Inferior parietal cortex (tissue), 1 donor: ENCODE results near the gene DHX35.
A peak's percentile ranks its signal among the peaks of the same experiment; 100 is the strongest.

Source experiments
- DNase-seq: peaks from one replicate; pipeline ENCODE4 v3.0.0-alpha.2; 2016; ENCODE audit errors: extremely low spot score

Gene DHX35

DNA sequence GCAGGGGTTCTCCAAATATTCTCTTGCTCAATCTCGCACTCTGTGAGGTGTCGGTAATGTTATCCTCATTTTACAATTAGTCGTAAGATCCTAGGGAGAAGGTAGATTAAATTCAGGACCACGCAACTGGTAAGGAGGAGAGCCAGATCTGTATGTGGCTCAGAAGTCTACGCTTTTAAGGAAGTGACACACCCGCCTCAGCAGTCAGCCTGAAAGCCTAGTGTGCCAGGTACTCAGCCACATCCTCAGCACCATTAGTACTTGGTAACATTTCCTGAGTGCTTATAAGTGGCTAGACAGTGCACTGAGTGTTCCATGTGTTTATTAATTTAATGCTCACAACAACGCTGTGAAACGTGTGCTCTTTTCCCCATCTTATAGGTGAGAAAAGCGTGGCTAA, 63.7 kb downstream of the DHX35 start:
- DNase-seq, result no peak

DNA sequence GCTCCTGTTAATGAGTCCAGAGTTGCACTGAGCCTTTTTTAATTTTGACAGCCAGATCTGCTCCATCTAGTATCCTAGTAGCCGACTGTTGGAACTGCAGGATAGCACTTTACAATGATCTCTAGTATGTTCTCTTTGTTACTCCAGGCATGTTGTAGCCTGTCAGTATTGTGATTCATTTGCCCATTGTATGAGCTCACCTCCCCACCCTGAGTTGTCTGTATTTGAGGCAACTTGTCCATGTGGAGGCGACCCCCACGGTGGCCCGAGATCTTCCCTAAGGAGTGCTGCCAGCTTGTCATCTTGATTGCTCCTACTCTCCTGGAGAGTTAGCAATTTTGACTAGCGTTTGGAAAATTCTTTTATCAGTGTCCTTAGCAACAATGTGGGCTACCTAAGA, 67.2 kb downstream of the DHX35 start:
- no peak for DNase-seq

DNA sequence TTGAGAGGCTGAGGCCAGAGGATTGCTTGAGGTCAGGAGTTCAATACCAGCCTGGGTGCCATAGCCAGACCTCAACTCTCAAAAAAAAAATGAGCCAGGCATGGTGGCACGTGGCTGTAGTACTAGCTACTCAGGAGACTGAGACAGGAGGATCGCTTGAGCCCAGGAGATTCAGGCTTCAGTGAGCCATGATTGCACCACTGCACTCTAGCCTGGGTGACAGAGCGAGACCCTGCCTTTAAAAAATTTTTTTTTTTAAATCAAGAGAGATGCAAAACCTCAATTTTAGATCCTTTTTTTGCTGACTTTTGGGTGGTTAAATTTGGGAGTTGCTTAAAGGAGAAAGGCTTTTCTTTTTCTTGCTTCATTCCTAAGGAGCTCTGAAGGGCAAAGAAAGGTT, 70.9 kb downstream of the DHX35 start:
- DNase-seq, result no peak

DNA sequence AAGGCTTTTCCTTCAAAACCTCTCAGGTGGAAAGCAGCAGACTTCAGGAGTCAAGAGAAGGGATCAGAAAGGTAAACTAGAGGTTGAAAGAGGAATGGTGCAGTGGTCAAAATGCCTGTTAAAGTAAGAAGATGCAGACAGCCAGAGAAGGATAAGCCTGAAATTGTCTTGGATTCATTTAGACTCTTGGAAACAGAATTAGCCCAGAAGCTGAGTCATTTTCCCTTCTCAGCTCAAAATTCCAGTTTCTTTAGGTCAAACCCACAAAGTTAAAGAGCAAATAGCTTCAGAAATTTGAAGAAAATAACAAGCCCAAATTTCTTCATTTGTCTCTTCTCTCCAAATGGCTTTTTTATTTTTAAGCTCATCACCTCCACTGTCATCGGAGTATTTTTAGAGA, 73.9 kb downstream of the DHX35 start:
- DNase-seq, result peak; percentile 25

DNA sequence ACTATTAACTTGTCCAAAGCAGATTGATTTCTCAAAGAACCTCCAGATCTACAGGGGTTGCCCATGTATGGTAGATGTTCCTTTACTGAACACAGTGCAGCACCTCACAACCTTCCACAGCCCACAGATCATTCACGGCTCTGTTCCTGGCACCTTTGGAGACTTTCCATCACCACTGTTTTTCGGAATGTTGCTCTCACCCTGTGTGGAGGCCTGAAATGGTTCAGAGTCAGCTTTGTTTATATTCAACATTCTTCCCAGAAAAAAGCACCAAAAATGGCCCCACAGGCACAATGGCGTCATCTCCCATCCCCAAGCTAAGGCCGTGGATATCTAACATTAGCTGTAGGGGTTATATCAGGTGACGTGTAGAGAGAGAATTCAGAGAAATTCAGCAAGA, 74.7 kb downstream of the DHX35 start:
- DNase-seq, result no peak

DNA sequence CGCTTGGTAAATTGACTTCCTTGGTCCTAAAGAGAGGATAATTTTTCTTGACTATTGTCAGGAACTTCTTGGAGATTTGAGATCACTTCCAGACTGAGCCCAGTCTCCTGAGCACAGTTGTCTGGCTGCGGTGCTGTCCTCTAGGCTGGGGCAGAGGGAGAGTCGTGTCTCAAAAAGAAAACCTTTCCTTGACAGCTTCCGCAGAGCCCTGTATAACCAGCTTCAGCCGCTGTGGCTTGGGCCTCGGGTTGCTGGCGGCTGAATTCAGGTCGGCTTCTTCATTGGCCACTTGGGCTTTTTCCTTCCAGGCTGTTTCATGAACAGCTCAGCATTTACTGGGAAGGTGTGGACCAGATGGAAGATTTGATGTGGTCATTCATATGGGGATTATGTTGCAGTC, 75.9 kb downstream of the DHX35 start:
- no peak for DNase-seq

DNA sequence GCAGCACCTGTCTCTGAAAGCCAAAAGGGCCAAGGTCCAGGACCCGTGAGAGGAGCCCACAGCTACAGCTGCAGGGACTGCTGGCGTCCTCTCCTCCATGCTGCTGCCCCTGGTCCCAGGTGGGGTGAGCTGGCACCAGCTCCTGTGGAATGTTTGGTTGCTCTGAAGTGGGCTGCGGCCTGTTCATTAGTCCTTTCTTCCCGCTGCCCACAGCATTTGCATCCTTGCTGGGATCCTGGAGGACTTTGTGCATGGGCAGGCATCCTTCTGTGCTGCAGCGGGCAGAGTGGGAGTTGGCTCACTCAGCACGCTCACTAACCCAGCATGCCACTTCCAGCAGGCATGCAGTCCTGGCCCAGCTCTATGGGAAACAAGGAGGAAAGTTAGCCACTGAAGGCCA, 76.4 kb downstream of the DHX35 start:
- DNase-seq, result no peak

DNA sequence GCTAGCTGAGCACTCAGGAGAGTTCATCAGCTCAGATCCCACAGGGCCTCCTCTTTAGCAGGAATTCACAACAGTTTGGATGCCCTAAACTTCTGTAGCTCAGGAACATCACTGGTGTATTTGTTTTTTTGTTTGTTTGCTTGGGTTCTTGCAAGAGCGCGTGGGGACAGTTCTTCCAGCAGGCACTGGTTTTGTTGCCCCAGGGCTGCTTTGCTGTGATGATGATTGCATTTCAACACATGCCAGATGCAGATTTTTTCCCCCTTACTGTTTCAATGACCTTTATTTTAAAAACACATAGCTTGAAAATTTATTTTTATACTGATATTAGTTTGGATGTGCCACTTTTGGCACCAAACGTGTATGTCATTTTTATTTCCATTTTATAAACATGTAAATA, 77.1 kb downstream of the DHX35 start:
- DNase-seq, result no peak

DNA sequence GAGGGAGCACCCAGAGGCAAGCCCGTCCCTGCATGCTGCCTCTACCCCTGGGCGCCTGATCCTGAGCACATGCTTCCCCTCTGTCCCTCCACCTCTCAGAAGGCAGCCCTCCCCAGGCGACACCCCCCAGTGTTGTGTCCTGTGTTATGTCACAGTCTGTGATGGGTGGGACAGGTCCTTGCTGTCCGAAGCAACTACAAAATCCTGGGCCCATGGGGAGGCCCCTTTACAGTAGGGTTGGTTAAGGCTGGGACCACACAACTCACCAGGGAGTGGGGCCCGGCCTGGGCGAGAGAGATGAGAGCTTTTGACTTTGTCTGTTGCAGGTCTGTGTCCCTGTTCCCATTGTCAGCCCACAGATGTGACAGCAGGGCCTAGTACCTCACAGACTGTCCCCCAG, 78.0 kb downstream of the DHX35 start:
- no peak for DNase-seq

DNA sequence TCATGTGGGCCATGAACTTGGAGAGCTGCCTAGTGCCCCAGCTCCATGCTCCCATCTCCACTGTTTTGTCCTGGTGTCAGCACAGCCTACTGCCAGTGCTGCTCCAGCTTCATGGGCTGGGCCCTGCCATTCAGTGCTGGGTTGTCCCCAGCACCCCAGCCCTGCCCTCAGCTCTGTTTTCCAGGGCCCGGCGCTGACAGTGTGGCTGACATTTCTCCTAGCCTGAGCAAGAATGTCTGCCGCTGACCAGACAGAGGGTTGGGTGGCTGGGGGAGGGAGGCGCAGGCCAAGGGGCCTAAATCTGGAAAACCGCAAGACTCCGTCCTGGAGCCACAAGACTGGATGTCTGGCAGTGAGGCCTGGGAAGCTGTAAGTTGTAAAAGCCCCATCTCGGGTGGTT, 78.9 kb downstream of the DHX35 start:
- no peak for DNase-seq

DNA sequence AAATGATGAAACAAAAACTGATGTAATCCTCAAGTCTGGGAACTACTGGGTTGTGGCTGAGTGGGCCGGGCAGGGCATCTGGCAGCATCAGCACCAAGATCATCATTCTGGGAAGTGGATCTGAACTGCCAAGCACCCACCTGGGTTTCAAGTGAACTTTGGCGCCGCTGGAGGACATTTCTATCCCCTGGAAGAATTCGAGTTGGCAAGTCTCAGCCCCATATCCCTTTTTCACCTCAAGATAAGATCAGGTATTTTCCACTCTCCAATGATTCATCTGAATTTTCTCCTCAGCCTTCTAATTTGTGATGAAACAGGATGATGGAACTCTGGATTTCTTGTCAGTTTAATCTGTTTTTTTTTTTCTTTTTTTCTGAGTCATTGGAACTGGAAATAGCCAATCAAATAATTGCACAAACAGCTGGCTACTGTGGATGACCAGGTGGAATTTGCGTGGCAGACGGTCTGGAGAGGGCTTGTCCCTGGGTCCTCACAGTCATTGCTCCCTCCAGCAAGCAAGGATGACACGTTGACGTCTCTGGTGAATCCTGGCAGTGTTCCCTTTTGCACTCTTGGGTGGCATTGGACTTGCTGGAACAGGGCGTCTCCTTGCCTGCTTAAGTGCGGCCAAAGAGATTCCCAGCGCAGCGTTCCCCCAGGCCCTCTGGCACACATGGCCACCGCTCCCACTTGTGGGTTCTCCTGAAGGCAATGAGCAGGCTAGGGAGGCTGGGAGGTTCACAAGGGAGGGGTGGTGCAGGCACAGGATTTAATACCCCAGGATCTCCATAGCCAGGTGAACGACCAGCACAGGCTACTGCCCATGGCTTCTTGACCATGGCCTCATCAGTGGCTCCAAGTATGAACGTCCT, 80.4 kb downstream of the DHX35 start:
- DNase-seq, result no peak

DNA sequence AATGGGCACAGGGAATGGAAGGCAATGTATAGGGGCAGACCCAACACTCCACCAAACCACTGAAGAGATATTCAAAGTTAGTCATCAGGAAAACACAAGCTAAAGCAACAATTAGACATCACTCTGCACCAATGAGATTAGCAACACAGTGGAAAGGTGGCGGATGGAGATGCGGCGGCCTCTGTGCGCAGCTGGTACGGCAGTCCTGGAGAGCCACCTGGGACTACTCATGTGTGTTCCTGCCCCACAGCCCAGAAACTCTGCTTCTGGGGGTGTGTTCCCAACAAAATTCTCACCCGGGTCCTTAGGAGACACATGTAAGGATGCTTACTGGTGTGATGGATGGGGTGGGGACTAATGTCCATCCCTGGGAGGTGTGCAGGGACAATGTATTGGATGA, 82.4 kb downstream of the DHX35 start:
- no peak for DNase-seq

DNA sequence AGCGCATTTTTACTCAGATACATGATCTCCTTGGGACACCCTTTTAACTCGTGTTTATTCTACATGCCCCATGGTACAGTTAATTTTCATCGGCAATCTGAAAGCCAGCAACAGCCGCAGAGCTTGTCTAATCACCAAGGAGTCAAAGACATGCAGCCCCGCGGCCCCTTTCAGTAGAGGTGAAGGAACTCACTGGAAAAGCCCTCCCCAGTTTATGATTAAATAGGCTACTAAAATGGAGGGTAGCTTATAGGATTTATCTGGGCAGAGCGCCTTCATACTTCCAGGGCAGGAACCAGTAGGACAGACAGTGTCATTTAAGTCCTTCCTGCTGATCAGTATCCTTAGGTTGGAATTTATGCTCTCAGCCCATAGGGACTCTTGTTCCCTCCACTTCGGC, 83.5 kb downstream of the DHX35 start:
- DNase-seq, result no peak

DNA sequence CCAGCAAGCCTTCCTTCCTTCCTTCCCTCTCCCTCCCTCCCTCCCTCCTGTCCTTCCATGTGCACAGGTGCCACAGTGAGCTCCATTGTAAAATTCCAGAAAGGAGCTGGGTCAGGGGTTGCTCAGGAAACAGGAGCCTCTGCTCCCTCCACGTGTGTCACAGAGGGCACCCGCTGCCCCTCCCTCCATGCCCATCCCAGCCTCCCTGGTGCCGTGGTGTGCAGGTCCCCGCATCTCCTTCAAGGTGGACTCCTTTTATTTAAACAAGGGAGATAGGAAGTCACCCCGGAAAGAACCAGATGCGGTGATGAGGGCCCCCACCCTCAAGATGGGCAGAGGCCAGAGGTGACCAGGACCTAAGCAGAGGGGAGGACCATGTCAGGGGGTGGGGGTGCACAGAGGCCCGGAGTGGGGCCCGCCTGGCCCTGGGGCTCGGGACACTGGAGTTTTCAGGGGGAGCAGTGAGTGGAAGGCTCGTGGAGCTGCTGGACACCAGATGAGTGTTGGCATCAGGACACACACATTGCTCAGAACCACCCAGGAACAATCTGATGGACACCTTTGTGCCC, 85.4 kb downstream of the DHX35 start:
- no peak for DNase-seq

DNA sequence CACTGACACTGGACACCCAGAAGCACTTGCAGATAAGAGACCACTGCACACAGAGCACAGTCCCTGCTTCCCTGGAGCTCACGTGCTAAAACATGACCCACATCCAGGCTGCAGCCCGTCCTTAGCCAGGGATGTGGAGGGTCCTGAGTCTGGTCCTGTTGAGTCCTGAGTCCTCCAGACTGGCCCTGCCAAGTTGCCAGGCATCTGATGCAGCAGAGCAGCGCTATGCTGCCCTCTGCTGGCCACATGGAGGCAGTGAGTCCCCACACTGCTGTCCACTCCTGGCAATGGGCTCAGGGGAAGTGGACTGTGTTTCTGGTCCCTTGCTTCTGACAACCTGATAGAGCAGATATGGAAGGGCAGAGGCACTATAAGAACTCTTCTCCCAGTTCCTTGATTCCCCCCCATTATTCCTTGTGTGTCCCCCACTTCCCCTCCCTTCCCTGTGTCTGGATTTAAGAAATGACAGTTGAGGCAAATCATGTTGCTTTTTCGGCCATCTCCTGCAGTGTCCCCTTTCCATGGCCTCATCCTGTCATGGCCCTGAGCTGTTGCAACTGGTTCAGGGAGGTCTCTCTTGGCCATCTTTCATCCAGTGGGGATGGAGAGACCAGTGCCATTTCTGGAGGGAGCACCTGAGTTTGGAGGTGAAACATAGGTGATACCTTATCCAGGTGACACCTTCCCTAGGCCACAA, 86.0 kb downstream of the DHX35 start:
- peak; percentile 88 for DNase-seq

DNA sequence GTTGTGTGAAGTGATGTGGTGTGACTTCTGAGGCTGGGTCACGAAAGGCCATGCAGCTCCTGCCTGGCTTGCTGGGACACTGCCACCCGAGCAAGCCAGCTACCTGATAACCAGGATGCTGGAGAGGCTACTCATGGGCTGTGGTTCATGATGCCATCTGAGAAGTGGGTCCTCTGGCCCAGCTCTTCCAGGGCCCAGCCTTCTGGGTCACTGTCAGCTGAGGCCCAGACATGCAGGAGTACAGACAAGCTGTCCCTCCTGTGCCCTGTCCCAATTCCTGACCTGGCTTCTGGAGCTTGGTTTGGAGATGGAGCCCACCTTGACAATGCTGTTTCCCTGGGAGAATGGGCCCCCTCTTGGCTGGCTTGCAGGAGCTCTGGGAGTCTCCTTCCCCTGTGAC, 87.0 kb downstream of the DHX35 start:
- no peak for DNase-seq

DNA sequence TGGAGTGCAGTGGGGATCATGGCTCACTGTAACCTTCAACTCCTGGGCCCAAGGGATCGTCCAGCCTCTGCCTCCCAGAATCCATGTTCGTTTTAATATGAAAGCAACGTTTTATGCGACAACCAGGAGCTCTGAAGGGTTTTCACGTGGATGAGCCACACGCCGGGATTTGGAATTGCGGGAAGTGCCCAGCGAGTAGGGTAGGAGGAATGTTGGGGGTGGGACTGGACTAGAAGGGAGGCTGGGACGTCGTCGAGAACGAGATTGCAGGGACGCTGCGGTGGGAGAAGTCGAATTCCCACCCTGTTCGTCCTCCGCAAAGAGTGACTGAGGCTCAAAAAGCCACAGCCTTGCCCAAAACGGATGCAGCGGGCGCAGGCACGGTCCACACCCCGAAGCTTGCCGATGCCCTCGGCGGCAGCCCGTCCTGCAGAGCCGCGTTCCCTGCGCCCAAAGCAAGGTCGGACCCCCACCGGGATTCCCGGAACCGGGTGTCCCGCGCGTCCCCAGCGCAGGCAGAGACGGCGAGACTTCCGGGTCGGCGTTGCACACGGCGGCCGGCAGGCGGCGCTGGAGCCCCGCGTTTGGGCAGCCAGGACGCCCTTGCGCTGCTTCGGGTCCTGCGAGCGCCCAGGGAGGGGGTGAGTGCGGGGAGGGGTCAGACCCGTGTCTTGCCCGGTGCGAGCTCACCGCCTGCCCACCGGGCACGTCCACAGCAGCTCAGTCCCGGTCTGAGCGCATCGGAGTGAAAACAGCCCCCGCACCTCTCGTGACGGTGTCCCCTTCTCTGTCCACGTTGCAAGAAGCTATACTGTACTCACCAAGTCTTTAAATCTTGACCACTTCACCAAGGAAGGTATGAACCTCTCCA, 87.8 kb downstream of the DHX35 start:
- peak; percentile 84 for DNase-seq

DNA sequence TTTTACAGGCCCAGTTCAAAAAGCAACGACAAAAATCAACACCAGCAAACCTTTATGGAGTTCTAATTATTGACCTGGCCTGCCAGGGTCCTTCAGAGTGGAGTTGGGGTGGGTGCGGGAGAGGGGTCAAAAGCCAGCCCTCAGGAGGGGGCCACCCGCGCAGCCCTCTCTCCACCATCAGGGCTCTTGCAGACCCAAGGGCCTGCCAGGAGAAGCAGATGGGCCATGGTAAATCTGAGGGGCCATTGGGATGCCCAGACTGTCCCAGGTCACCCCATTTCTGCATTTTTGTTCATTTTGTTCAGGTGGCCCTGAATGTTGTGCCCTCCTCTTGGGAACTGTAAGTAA, 88.4 kb downstream of the DHX35 start:
- DNase-seq, result no peak

DNA sequence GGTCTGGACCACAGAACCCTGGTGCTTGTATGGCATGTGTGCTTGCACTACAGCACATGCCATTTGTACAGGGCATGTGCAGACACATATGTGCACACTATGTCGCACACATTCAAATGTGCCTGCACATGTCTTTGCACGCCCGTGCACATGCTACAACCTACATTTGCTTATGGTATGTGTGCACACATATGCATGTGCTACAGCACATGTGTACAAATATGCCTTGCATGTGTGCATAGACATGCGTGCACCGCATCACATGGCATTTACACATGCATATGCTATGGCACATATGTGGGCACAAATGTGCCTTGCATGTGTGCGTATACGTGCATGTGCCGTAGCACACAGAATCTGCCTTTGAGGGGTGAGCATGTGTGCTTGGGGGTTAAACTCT, 90.5 kb downstream of the DHX35 start:
- DNase-seq, result no peak

DNA sequence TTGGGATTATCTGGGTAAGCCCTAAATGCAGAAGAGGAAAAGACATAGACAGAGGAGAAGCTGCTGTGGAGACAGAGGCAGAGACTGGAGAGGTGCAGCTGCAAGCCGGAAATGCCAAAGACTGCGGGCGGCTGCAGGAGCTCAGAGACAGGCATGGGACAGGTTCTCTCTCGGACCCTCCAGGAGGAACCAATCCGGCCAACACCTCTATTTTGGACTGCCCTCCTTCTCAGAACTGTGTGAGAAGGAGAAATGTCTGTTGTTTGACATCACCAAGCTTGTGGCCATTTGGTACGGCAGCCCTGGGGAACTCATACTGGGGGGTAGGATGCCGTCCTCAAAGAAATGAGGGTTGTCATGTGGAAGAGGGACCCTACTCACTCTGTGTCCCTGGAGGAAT, 95.0 kb downstream of the DHX35 start:
- no peak for DNase-seq

DNA sequence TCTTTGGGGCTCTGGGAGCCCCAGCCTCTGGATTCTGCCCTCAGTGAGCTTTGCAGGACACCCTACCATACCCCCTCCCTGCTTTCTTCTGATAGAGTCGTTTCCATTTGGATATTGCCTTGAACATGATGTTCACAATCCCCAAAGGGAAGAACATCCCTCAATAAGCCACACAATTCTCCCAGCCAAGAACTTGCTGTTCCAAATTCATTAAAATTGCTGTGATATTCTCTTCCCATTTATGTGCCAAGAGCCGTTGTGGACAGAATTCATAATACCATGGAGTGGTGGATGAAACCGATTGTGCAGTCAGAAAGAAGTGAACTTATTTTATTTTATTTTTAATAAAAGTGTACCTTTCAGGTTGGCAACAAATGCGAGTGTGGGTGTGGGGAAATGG, 95.8 kb downstream of the DHX35 start:
- peak; percentile 63 for DNase-seq

DNA sequence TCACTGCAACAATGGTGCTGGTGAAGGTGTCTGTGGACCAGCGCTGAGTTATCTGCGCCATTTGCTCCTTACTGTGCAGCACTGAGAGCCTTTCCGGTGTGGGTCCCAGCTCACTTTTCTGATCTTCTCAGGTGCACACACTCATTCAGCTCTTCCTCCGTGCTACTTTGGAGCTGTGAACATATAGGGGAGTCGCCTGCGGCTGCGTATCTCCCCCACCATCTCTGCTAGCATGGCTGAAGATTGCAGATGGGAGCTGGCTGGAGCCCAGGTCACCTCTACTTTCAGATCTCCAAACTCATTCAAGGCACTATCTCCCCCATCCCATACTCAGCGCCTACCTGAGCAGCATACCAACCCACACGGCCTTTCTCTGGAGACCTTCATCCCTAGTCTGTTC, 96.9 kb downstream of the DHX35 start:
- no peak for DNase-seq
